ENCODE data around the gene SCYGR5. TPM values are rescaled to one million over a fixed set of nuclear protein-coding genes. Genes with fewer than 3 reads are reported as not detected.
"Not testable (repeated sequence)": the region's sequence is repeated elsewhere in the genome, so short reads cannot be mapped to it uniquely, and the experiment has no call there.

The SCYGR5 gene, protein sequence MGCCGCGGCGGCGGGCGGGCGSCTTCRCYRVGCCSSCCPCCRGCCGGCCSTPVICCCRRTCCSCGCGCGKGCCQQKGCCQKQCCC
- polyA plus RNA-seq (2013, experiment 1 of 2), result not detected
- polyA plus RNA-seq (2013, experiment 2 of 2), result not detected

DNA sequence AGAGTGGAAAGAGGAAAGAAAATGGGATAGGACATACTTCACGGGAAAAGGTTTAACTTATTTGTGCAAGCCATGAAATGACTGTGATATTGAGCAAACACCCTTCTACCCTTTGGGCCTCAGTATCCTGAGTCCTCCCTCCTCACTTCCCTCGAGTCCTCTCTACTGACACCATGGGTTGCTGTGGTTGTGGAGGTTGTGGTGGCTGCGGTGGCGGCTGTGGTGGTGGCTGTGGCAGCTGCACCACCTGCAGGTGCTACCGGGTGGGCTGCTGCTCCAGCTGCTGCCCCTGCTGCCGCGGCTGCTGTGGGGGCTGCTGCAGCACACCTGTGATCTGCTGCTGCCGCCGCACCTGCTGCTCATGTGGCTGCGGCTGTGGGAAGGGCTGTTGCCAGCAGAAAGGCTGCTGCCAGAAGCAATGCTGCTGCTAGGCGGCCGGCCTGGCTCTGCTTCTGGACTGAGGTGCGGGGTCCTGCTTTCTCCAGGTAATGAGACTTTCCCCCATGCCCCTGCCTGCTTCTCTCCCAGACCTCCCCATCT, at the start of gene SCYGR5:
Gene SCYGR5, plus strand, starts transcription at position 174 of the 540 bp plus-strand sequence. Its CDS starts 0 bp downstream, at position 174.
- WGBS, 2 experiments (ENCODE audit: insufficient coverage in 2 of 2), result 98 to 100% methylated on average over 3 to 6 of the region's 13 CpGs
- not testable (repeated sequence) for H3K36me3 ChIP-seq (ENCODE audit: control insufficient read depth, insufficient read depth, low read length); H3K4me3 ChIP-seq (ENCODE audit: extremely low read depth, insufficient read depth, low read length, poor library complexity, severe bottlenecking); H3K9me3 ChIP-seq (ENCODE audit: control insufficient read depth, low read length); H3K4me1 ChIP-seq (ENCODE audit: control insufficient read depth, insufficient read depth, low read length, poor library complexity, severe bottlenecking); H3K27ac ChIP-seq (ENCODE audit: low read depth, low read length, severe bottlenecking)

DNA sequence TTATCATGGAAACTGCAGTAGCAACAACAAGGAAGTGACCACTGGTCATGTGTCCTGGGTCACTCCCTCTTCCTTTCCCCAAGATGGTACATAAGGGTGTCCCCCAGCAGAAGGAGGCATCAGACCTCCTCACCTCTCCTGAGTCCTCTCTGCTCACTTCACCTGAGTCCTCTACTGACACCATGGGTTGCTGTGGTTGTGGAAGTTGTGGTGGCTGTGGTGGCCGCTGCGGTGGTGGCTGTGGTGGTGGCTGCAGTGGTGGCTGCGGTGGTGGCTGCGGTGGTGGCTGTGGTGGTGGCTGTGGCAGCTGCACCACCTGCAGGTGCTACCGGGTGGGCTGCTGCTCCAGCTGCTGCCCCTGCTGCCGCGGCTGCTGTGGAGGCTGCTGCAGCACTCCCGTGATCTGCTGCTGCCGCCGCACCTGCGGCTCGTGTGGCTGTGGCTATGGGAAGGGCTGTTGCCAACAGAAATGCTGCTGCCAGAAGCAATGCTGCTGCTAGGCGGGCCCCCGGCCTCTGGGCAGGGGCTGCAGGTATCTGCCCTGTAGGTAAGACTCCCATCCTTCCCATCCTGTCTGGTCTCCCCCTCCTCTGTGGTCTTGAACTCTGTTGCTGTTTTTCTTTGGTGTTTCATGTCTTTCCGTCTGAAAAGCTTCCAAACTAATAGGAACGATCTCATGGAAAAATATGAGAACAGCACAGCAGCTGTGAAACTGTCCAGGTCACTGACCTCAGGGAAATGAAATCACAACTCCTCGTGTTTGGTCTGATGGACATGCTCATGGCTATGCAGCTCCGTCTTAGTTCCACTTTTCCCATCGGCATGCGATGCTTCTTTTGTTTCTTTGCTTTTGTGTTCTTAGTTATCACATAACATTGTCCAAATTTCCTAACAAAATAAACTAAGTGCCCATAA, 49.0 kb upstream of the SCYGR5 start, which contains the start of gene SCYGR4:
Gene SCYGR4, plus strand, starts transcription at position 183 of the 915 bp plus-strand sequence. Its CDS starts 0 bp downstream, at position 183.
- Histone ChIP-seq H3K4me3 (ENCODE audit: extremely low read depth, insufficient read depth, low read length, poor library complexity, severe bottlenecking) (no peak within 1 kb of the TSS), H3K36me3 (ENCODE audit: control insufficient read depth, insufficient read depth, low read length) (no peaks in the 10 kb centered on the region), H3K9me3 (ENCODE audit: control insufficient read depth, low read length) (peaks cover under 1% of the 10 kb centered on the region), H3K4me1 (ENCODE audit: control insufficient read depth, insufficient read depth, low read length, poor library complexity, severe bottlenecking) (no peaks in the 10 kb centered on the region), H3K27ac (ENCODE audit: low read depth, low read length, severe bottlenecking) (no peak within 1 kb of the TSS)
- WGBS, 2 experiments (ENCODE audit: insufficient coverage in 2 of 2), result 86 to 92% methylated on average over 14 of the region's 20 CpGs

DNA sequence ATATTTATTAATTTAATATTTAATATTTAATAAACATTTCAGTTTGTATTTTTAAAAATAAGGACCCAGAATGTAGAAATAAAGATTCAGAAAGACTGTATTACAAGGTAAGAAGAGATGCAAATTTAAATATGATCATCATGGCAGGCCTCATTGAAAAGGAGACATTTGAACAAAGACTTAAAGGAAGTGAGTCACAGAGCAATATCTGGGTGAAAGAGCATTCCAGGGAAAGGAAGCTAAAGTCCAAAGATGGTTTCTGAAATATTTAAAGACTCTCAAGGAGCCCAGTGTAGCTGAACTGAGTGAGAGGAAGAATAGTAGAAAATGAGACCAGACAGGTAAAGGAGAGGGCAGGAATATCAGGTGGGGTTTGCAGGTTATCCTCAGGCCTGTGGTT, 43.4 kb upstream of the SCYGR5 start:
- H3K36me3 ChIP-seq (ENCODE audit: control insufficient read depth, insufficient read depth, low read length), result no peaks in the 10 kb centered on the region
- no peak overlapping the region for H3K4me3 ChIP-seq (ENCODE audit: extremely low read depth, insufficient read depth, low read length, poor library complexity, severe bottlenecking)
- no peak overlapping the region for H3K27ac ChIP-seq (ENCODE audit: low read depth, low read length, severe bottlenecking)
- H3K4me1 ChIP-seq (ENCODE audit: control insufficient read depth, insufficient read depth, low read length, poor library complexity, severe bottlenecking), result peaks cover 7% of the 10 kb centered on the region
- H3K9me3 ChIP-seq (ENCODE audit: control insufficient read depth, low read length), result peaks cover 5% of the 10 kb centered on the region

DNA sequence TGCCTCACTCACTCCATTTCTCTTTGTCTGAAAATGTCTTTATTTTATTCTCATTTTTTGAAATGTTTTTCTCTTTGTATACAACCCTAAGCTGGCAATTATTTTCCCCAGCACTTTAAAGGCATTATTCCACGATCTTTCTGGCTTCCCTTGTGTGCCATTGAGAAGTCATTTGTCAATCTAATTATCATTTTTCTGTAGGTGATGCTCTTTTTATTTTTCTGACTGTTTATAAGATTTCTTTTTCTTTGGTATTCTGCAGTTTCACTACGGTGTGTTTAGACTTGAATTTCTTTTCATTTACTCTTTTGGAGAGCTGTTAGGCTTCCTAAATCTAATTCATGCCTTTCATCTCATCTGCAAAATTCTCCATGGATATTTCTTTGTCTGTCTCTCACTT, 41.2 kb upstream of the SCYGR5 start:
- H3K36me3 ChIP-seq (ENCODE audit: control insufficient read depth, insufficient read depth, low read length), result no peaks in the 10 kb centered on the region
- H3K4me1 ChIP-seq (ENCODE audit: control insufficient read depth, insufficient read depth, low read length, poor library complexity, severe bottlenecking), result peaks cover 7% of the 10 kb centered on the region
- no CpG with 5 or more reads among the region's 2 CpGs for WGBS, 2 experiments (ENCODE audit: insufficient coverage in 2 of 2)
- no peak overlapping the region for H3K4me3 ChIP-seq (ENCODE audit: extremely low read depth, insufficient read depth, low read length, poor library complexity, severe bottlenecking)
- H3K27ac ChIP-seq (ENCODE audit: low read depth, low read length, severe bottlenecking), result no peak overlapping the region
- peaks cover 5% of the 10 kb centered on the region for H3K9me3 ChIP-seq (ENCODE audit: control insufficient read depth, low read length)

DNA sequence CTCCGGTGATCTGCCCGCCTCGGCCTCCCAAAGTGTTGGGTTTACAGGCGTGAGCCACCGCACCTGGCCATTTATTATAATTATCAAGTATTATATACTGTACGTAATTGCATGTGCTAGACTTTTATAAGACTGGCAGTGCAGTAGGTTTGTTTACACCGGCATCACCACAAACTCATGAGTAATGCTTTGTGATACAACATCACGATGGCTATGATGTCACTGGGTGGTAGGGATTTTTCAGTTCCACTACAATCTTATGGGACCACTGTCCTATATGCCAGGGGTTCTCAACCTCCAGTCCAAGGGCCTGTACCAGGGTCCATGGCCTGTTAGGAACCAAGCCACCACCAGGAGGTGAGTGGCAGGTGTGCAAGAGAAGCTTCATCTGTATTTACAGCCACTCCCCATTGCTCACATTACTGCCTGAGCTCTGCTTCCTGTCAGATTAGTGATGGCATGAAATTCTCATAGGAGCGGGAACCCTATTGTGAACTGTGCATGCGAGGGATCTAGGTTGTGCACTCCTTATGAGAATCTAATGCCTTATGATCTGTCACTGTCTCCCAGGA, 39.9 kb upstream of the SCYGR5 start:
- peaks cover 5% of the 10 kb centered on the region for H3K9me3 ChIP-seq (ENCODE audit: control insufficient read depth, low read length)
- H3K4me3 ChIP-seq (ENCODE audit: extremely low read depth, insufficient read depth, low read length, poor library complexity, severe bottlenecking), result no peak overlapping the region
- 80% methylated on average over 3 of the region's 10 CpGs; no CpG with 5 or more reads in 1 of the 2 experiments for WGBS, 2 experiments (ENCODE audit: insufficient coverage in 2 of 2)
- peaks cover 7% of the 10 kb centered on the region for H3K4me1 ChIP-seq (ENCODE audit: control insufficient read depth, insufficient read depth, low read length, poor library complexity, severe bottlenecking)
- no peak overlapping the region for H3K27ac ChIP-seq (ENCODE audit: low read depth, low read length, severe bottlenecking)
- H3K36me3 ChIP-seq (ENCODE audit: control insufficient read depth, insufficient read depth, low read length), result no peaks in the 10 kb centered on the region

DNA sequence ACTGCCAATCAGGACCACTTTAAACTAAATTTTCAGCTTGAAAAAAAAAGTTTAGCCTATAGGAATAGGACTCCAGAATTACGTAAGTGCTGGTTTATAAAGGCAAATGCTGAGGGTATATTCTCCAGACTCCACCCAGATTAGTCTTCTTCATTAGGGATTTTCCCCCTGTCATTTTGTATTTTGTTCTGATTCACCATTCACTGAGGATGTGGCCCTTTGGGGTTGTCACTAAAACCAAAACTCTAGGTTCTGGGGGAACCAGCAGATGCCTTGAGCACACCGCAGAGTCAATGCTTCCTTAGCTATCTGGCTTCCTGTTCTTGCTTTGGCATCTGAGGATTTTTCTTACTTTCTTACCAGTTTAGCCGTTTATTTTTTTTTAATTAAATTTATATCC, 38.8 kb upstream of the SCYGR5 start:
- Histone ChIP-seq H3K27ac (ENCODE audit: low read depth, low read length, severe bottlenecking) (no peak overlapping the region), H3K4me1 (ENCODE audit: control insufficient read depth, insufficient read depth, low read length, poor library complexity, severe bottlenecking) (peaks cover 7% of the 10 kb centered on the region), H3K9me3 (ENCODE audit: control insufficient read depth, low read length) (peaks cover 2% of the 10 kb centered on the region), H3K4me3 (ENCODE audit: extremely low read depth, insufficient read depth, low read length, poor library complexity, severe bottlenecking) (no peak overlapping the region), H3K36me3 (ENCODE audit: control insufficient read depth, insufficient read depth, low read length) (no peaks in the 10 kb centered on the region)
- WGBS, 2 experiments (ENCODE audit: insufficient coverage in 2 of 2), result 100% methylated on average over 2 of the region's 3 CpGs; no CpG with 5 or more reads in 1 of the 2 experiments

DNA sequence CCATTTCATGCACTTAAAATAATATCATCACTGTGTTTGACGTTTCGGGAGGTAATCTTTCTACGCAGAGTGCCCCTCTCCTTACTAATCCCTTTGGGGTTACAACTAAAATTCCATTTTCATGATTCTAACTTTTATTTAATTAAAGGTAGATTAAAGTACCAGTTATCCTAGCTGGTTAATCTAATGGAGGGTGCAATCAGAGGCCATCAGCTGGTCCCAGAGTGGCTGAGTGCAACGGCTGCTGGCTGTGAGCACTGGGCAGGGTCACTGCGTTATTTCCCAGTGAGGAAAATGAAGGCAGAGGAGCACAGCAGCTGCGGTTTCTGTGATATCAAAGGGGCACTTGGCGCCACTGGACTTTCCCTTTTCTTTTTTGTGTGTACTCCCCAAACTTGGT, 37.2 kb upstream of the SCYGR5 start:
- Histone ChIP-seq H3K36me3 (ENCODE audit: control insufficient read depth, insufficient read depth, low read length) (no peaks in the 10 kb centered on the region), H3K9me3 (ENCODE audit: control insufficient read depth, low read length) (no peaks in the 10 kb centered on the region), H3K4me3 (ENCODE audit: extremely low read depth, insufficient read depth, low read length, poor library complexity, severe bottlenecking) (no peak overlapping the region), H3K27ac (ENCODE audit: low read depth, low read length, severe bottlenecking) (no peak overlapping the region), H3K4me1 (ENCODE audit: control insufficient read depth, insufficient read depth, low read length, poor library complexity, severe bottlenecking) (no peaks in the 10 kb centered on the region)
- 86 to 92% methylated on average over 2 to 4 of the region's 7 CpGs for WGBS, 2 experiments (ENCODE audit: insufficient coverage in 2 of 2)

DNA sequence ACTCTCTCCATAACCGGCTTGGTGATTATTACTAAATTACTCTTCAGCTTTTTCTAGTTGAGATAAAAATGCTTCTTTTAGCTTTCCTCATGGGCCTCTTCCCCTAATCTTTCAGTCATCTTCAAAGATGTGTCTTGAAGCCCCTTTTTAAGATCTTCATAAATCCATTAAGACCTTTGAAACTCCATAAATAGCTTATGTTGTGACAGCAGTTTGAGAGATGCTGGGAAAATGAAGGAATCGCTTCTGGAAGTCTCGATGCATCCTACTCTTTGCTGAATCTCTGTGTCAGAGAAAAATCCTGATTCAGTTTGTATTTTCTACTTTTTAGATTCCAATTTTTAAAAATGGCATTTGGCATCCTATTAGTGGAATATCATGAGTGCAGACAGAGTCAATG, 36.3 kb upstream of the SCYGR5 start:
- no peak overlapping the region for H3K4me3 ChIP-seq (ENCODE audit: extremely low read depth, insufficient read depth, low read length, poor library complexity, severe bottlenecking)
- no peaks in the 10 kb centered on the region for H3K4me1 ChIP-seq (ENCODE audit: control insufficient read depth, insufficient read depth, low read length, poor library complexity, severe bottlenecking)
- no peaks in the 10 kb centered on the region for H3K9me3 ChIP-seq (ENCODE audit: control insufficient read depth, low read length)
- no peaks in the 10 kb centered on the region for H3K36me3 ChIP-seq (ENCODE audit: control insufficient read depth, insufficient read depth, low read length)
- no peak overlapping the region for H3K27ac ChIP-seq (ENCODE audit: low read depth, low read length, severe bottlenecking)
- WGBS, 2 experiments (ENCODE audit: insufficient coverage in 2 of 2), result 94 to 100% methylated on average over 1 to 2 of the region's 3 CpGs

DNA sequence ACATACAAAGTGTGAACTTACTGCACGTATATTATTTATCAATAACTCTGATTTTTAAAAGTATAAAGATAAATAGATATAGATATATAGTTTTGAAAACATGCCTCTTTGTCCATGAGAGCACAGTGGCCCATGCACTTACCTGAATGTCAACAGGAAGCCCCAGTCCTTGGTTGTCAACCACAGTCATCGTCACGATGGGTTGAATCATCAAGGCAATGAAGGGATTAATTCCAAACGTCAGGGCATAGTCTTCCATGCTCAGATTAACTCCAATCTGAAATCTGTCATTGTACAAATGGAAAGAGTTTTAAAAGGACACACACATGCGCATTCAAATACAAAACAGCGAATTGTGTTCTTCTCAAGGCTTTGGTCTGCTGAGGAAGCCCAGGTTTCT, 33.8 kb upstream of the SCYGR5 start:
- H3K4me3 ChIP-seq (ENCODE audit: extremely low read depth, insufficient read depth, low read length, poor library complexity, severe bottlenecking), result no peak overlapping the region

DNA sequence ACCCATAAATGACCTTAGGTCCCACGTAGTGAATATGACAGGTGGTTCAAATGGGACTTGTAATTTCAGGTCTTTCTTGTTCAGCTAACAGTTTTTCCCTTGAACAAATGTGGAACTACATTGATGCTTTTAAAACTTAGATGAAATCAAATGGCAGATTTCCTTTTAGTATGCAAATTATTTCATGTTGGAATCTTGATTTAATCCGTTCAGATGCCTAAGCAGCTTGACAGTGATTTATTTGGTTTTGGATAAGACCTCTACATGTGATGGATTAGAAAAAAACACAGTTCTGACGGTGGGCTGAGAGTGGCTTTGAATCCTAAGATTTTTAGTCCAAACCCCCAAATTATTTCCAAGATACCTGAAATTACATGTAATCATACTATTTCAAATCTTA, 32.4 kb upstream of the SCYGR5 start:
- no peak overlapping the region for H3K27ac ChIP-seq (ENCODE audit: low read depth, low read length, severe bottlenecking)
- H3K4me1 ChIP-seq (ENCODE audit: control insufficient read depth, insufficient read depth, low read length, poor library complexity, severe bottlenecking), result no peaks in the 10 kb centered on the region
- H3K4me3 ChIP-seq (ENCODE audit: extremely low read depth, insufficient read depth, low read length, poor library complexity, severe bottlenecking), result no peak overlapping the region
- 80% methylated on average over 2 of the region's 3 CpGs; no CpG with 5 or more reads in 1 of the 2 experiments for WGBS, 2 experiments (ENCODE audit: insufficient coverage in 2 of 2)
- H3K36me3 ChIP-seq (ENCODE audit: control insufficient read depth, insufficient read depth, low read length), result no peaks in the 10 kb centered on the region
- H3K9me3 ChIP-seq (ENCODE audit: control insufficient read depth, low read length), result no peaks in the 10 kb centered on the region

More for the DNA sequence above, 33.8 kb upstream of the SCYGR5 start:
- no peak overlapping the region for H3K27ac ChIP-seq (ENCODE audit: low read depth, low read length, severe bottlenecking)
- H3K9me3 ChIP-seq (ENCODE audit: control insufficient read depth, low read length), result no peaks in the 10 kb centered on the region
- no peaks in the 10 kb centered on the region for H3K36me3 ChIP-seq (ENCODE audit: control insufficient read depth, insufficient read depth, low read length)
- no peaks in the 10 kb centered on the region for H3K4me1 ChIP-seq (ENCODE audit: control insufficient read depth, insufficient read depth, low read length, poor library complexity, severe bottlenecking)
- WGBS, 2 experiments (ENCODE audit: insufficient coverage in 2 of 2), result 86 to 96% methylated on average over 5 of the region's 6 CpGs
